ENCODE measurements around the gene PDGFB. TPM values are rescaled to one million over a fixed set of nuclear protein-coding genes. Genes with fewer than 3 reads are reported as not detected.

The PDGFB gene
- polyA plus RNA-seq (2012; ENCODE audit: insufficient read length, low read depth), result 6.1 TPM

- no peak for TF ChIP-seq SIN3A (IDR thresholded peaks at IDR 0.05; ENCODE audit: borderline replicate concordance, insufficient read depth, low read length)
- TF ChIP-seq REST (IDR thresholded peaks at IDR 0.05; ENCODE audit: insufficient read depth in 1 of 2, low read depth in 2 of 2, low read length in 2 of 2), result no peak
Measured at GRCh38 chr22:39244496-39245129, at the start of gene PDGFB. PDGFB (minus strand) TSS chr22:39244982; CDS start chr22:39243963, 1,019 bp downstream.

GRCh38 chr22:39293766-39294368 lies 49.1 kb upstream of the PDGFB start:
- TF ChIP-seq FOXP2 (optimal IDR thresholded peaks at IDR 0.05; ENCODE audit: borderline replicate concordance, extremely low read depth, extremely low read length, insufficient read depth), result no peak
- no peak for TF ChIP-seq POLR2AphosphoS5 (IDR thresholded peaks at IDR 0.05; ENCODE audit: low read depth, low read length)
- no peak for TF ChIP-seq SIN3A (IDR thresholded peaks at IDR 0.05; ENCODE audit: borderline replicate concordance, insufficient read depth, low read length)
- no peak for TF ChIP-seq TAF1 (IDR thresholded peaks at IDR 0.05; ENCODE audit: borderline replicate concordance, insufficient read depth, low read length)
- TF ChIP-seq REST (IDR thresholded peaks at IDR 0.05; ENCODE audit: insufficient read depth in 1 of 2, low read depth in 2 of 2, low read length in 2 of 2), result no peak

GRCh38 chr22:39292561-39293074 lies 47.8 kb upstream of the PDGFB start:
- no peak for TF ChIP-seq TAF1 (IDR thresholded peaks at IDR 0.05; ENCODE audit: borderline replicate concordance, insufficient read depth, low read length)
- TF ChIP-seq REST (IDR thresholded peaks at IDR 0.05; ENCODE audit: insufficient read depth in 1 of 2, low read depth in 2 of 2, low read length in 2 of 2), result no peak
- peak; percentile 29 for TF ChIP-seq FOXP2 (optimal IDR thresholded peaks at IDR 0.05; ENCODE audit: borderline replicate concordance, extremely low read depth, extremely low read length, insufficient read depth)
- no peak for TF ChIP-seq SIN3A (IDR thresholded peaks at IDR 0.05; ENCODE audit: borderline replicate concordance, insufficient read depth, low read length)
- TF ChIP-seq POLR2AphosphoS5 (IDR thresholded peaks at IDR 0.05; ENCODE audit: low read depth, low read length), result no peak

GRCh38 chr22:39292031-39292462 lies 47.3 kb upstream of the PDGFB start:
- TF ChIP-seq TAF1 (IDR thresholded peaks at IDR 0.05; ENCODE audit: borderline replicate concordance, insufficient read depth, low read length) (no peak), SIN3A (IDR thresholded peaks at IDR 0.05; ENCODE audit: borderline replicate concordance, insufficient read depth, low read length) (no peak), REST (IDR thresholded peaks at IDR 0.05; ENCODE audit: insufficient read depth in 1 of 2, low read depth in 2 of 2, low read length in 2 of 2) (no peak), FOXP2 (optimal IDR thresholded peaks at IDR 0.05; ENCODE audit: borderline replicate concordance, extremely low read depth, extremely low read length, insufficient read depth) (no peak), POLR2AphosphoS5 (IDR thresholded peaks at IDR 0.05; ENCODE audit: low read depth, low read length) (no peak)
